ENCODE measurements around the gene SYTL4.
A peak's percentile ranks its signal among the peaks of the same experiment; 100 is the strongest.

The SYTL4 gene

DNA sequence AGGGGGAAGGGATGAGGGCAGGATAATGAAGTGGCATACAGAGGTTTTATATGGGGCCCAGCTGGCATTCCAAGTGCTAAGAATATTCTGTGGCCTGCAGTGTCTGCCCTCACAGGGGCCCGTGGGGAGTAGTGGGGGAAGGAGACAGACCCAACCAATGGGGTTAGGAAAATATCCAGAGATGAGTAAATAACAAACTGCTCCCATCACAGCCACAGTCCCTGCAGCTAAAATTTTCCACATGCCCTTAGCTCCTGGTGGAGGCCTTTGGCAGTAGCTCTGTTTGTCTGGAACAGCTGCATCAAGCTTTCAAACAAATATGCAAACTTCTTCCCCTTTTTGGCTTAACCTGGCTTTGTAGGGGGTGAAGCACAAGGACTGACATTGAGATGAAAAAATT is 84.8 kb downstream of the SYTL4 start:
- no peak for DNase-seq

GRCh38 chrX:100645106-100645505 is 86.8 kb downstream of the SYTL4 start:
- no peak for DNase-seq

- no peak for DNase-seq
Measured at GRCh38 chrX:100643956-100644860, 87.7 kb downstream of the SYTL4 start, which contains the start of gene SRPX2. Gene SRPX2 (plus strand): TSS chrX:100644199. CDS start chrX:100646323, 2,124 bp downstream.

- DNase-seq, result no peak
Measured at GRCh38 chrX:100643212-100643611, 88.7 kb downstream of the SYTL4 start.

- DNase-seq, result no peak
Measured at GRCh38 chrX:100642290-100642689, 89.6 kb downstream of the SYTL4 start.

DNA sequence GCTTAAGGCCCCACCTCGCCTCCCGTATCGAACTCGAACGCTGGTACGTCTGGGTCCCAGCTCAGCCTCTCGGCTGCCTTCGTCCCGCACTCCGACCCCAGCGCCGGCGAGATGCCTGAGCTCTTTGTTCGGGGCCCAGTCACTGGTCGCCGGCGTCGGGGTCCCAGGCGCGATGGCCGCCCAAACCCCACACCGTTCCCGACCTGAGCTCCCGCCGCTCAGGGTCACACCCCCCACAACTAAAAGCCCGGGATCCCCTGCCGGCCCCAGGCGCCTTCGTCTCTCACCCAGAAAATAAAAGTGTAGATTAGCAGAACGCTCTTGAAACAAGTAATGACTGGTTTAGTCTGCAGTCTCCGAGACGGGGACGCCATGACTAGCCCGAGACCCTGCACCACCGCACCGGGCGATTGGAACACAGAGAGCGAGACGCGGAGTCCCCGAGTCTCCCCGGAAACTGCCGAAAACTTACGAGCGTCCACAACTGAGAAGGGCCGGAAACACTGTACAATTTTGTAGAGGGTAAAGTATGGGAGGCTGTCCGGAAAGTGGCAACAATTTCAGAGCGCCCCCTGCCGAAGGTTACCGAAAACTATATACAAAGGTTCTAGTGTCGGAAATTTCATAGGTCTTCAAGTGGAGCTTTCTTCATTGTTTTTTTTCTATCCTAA is 95.5 kb downstream of the SYTL4 start, which contains the start of gene TSPAN6:
TSS of gene TSPAN6 (minus strand) at position 486 of the 671 bp plus-strand sequence. CDS start at position 374, 112 bp downstream.
- peak; percentile 55 for DNase-seq

GRCh38 chrX:100635989-100636320 is 96.0 kb downstream of the SYTL4 start:
- no peak for DNase-seq

DNA sequence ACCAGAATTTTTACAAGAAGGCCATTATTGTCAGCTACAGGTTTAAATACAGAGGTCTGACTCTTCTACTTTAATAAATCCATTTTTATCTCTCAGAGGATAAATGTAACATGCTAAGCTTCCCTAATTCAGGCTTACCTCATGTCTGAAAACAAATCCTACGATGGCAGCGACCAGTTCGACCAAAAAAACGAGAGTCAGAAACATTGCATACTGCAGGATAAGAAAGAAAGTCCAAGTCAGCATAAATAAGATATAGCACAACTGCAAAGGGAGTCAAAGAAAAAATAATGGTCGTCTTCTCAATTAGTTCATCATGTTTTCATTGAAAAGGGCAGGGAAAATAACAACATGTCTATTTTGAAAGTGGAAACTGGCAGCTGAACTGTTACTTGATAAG is 96.9 kb downstream of the SYTL4 start:
- DNase-seq, result no peak

- no peak for DNase-seq
Measured at GRCh38 chrX:100625985-100626491, 105.9 kb downstream of the SYTL4 start.

Measured in effector CD8-positive, alpha-beta T cell (primary cell).